A549 (cell line): ENCODE results near the gene C16orf92. TPM values are rescaled to one million over a fixed set of nuclear protein-coding genes. Genes with fewer than 3 reads are reported as not detected.
"Not testable (repeated sequence)": the region's sequence is repeated elsewhere in the genome, so short reads cannot be mapped to it uniquely, and the experiment has no call there.

Source experiments
- ATAC-seq, 2 experiments: fragments of 200-7000 bp in 1 of 2; fragments of >200 bp in 1 of 2; cut with Nextera tagmentation in 1 of 2; cut with Tn5 transposase in 1 of 2; 3 replicates each; pipeline versions ENCODE4 v1.8.0 to v1.9.1; 2018 to 2020; ENCODE audit warnings: mild to moderate bottlenecking in 1 of 2, moderate library complexity in 1 of 2
- CTCF ChIA-PET: fragments of 300-600 bp; sonication (Branson Sonifier 250); formaldehyde crosslinking; extraction: SDS; loops from one replicate; lab custom pipeline; 2021; ENCODE audit warnings: antibody characterized with exemption, inconsistent platforms; lab: Yijun Ruan, JAX
- POLR2A ChIA-PET: fragments of 350-600 bp; formaldehyde crosslinking; extraction: SDS; loops from one replicate; lab custom pipeline; 2021; ENCODE audit warnings: antibody characterized with exemption, inconsistent platforms; lab: Yijun Ruan, JAX
- DNase-seq, 2 experiments: peaks; one replicate each; pipeline versions ENCODE4 v3.0.0 to v3.0.0-alpha.2; 2011 to 2016; ENCODE audit warnings: low read depth in 1 of 2, low spot score in 1 of 2
- FAIRE-seq: peaks from 2 replicates; lab custom pipeline; 2011; peaks lifted over from hg19 to GRCh38; lab: Jason Lieb, UNC
- H3K27ac ChIP-seq, 2 experiments: fragments of >200 bp; sonication (Bioruptor Twin); formaldehyde crosslinking; 3 replicates each; pipeline ENCODE4 v1.5.1; 2016 to 2017
- H3K4me1 ChIP-seq: fragments of >200 bp; sonication (Bioruptor Twin); formaldehyde crosslinking; 3 replicates; pipeline ENCODE4 v1.6.1; 2016
- H3K4me2 ChIP-seq: fragments of >200 bp; sonication (Bioruptor Twin); formaldehyde crosslinking; 3 replicates; pipeline ENCODE4 v1.6.1; 2016
- H3K4me3 ChIP-seq: fragments of >200 bp; sonication (Bioruptor Twin); formaldehyde crosslinking; 3 replicates; pipeline ENCODE4 v1.5.1; 2016
- H3K9me3 ChIP-seq: fragments of >200 bp; sonication (Bioruptor Twin); formaldehyde crosslinking; 3 replicates; pipeline ENCODE4 v1.6.1; 2016
- BCL3 ChIP-seq: fragments of >200 bp; sonication (Bioruptor Twin); formaldehyde crosslinking; IDR thresholded peaks from 3 replicates; pipeline ENCODE4 v1.6.1; 2016
- CBX2 ChIP-seq: fragments of 200-600 bp; sonication (generic); IDR thresholded peaks from 2 replicates; pipeline ENCODE4 v1.6.1; 2016; ENCODE audit warnings: low read depth, mild to moderate bottlenecking, borderline replicate concordance
- CBX8 ChIP-seq: fragments of 200-600 bp; sonication (generic); IDR thresholded peaks from 2 replicates; pipeline ENCODE4 v1.6.1; 2016
- CEBPB ChIP-seq, 2 experiments: fragments of >200 bp in 1 of 2; sonication (Bioruptor Twin) in 1 of 2; formaldehyde crosslinking in 1 of 2; IDR thresholded peaks; 2 replicates each; pipeline ENCODE4 v1.6.1; 2012 to 2016
- CHD2 ChIP-seq: fragments of 150-350 bp; IDR thresholded peaks from 2 replicates; pipeline ENCODE4 v1.6.1; 2014; ENCODE audit warnings: low read length; ENCODE audit not compliant: partially characterized antibody
- CTCF ChIP-seq: fragments of >200 bp; sonication (Bioruptor Twin); formaldehyde crosslinking; IDR thresholded peaks from 3 replicates; pipeline ENCODE4 v1.5.1; 2016
- E2F6 ChIP-seq: IDR thresholded peaks from 2 replicates; pipeline ENCODE4 v1.6.1; 2012; ENCODE audit warnings: low read depth, borderline replicate concordance
- EP300 ChIP-seq, 2 experiments: fragments of >200 bp; sonication (Bioruptor Twin); formaldehyde crosslinking; IDR thresholded peaks; 2 replicates in 1 of 2; 3 replicates in 1 of 2; pipeline ENCODE4 v1.6.1; 2016 to 2017
- ESRRA ChIP-seq: fragments of 150-350 bp; IDR thresholded peaks from 2 replicates; pipeline ENCODE4 v1.6.1; 2014; ENCODE audit warnings: mild to moderate bottlenecking, low read length, borderline replicate concordance
- HES2 ChIP-seq: fragments of >200 bp; sonication (Bioruptor Twin); formaldehyde crosslinking; IDR thresholded peaks from 2 replicates; pipeline ENCODE4 v1.6.1; 2016
- HOXB13 ChIP-seq: fragments of 250-450 bp; sonication (Bioruptor Pico); IDR thresholded peaks from 2 replicates; pipeline ENCODE4 v1.5.0; 2020; ENCODE audit warnings: low read depth, mild to moderate bottlenecking, moderate library complexity
- KDM1A ChIP-seq: fragments of 200-600 bp; sonication (generic); IDR thresholded peaks from 2 replicates; pipeline ENCODE4 v1.6.1; 2016; ENCODE audit warnings: low read depth, mild to moderate bottlenecking
- MAX ChIP-seq: IDR thresholded peaks from 2 replicates; pipeline ENCODE4 v1.6.1; 2012
- PBX3 ChIP-seq: IDR thresholded peaks from 2 replicates; pipeline ENCODE4 v1.6.1; 2012
- RARB ChIP-seq: fragments of 250-450 bp; sonication (Bioruptor Pico); IDR thresholded peaks from 2 replicates; pipeline ENCODE4 v1.8.0; 2021; ENCODE audit warnings: mild to moderate bottlenecking, moderate library complexity
- RCOR1 ChIP-seq: fragments of 150-350 bp; IDR thresholded peaks from 2 replicates; pipeline ENCODE4 v1.6.1; 2014; ENCODE audit warnings: antibody characterized with exemption, low read length, low read depth
- RFX5 ChIP-seq: fragments of 450-650 bp; IDR thresholded peaks from 2 replicates; pipeline ENCODE4 v1.7.1; 2014; ENCODE audit warnings: antibody characterized with exemption, mild to moderate bottlenecking, moderate library complexity
- TFCP2L1 ChIP-seq: fragments of 250-450 bp; sonication (Bioruptor Pico); IDR thresholded peaks from 2 replicates; pipeline ENCODE4 v1.5.0; 2021; ENCODE audit warnings: mild to moderate bottlenecking
- ZNF302 ChIP-seq: fragments of 250-450 bp; sonication (Bioruptor Pico); IDR thresholded peaks from 2 replicates; pipeline ENCODE4 v1.9.0; 2021; ENCODE audit warnings: inconsistent platforms, mild to moderate bottlenecking, moderate library complexity
- ZSCAN20 ChIP-seq: fragments of 250-450 bp; sonication (Bioruptor Pico); IDR thresholded peaks from 2 replicates; pipeline ENCODE4 v1.8.0; 2022; ENCODE audit warnings: mild to moderate bottlenecking, moderate library complexity
- WGBS: methylation state at CpG from one replicate; pipeline ENCODE4 v1.1.6; 2017; ENCODE audit errors: missing lambda C conversion rate; 5-methylcytosine and 5-hydroxymethylcytosine counted together
- polyA plus RNA-seq, 4 experiments: library from polyadenylated mRNA; depleted of rRNA in 3 of 4; stranded (reverse); fragments of >200 nt; fragmentation: RNase III in 1 of 4; extraction: RNeasy Plus Mini Kit Qiagen cat#74134 plus additional on column Dnase treatment in 1 of 4; gene quantifications; 2 replicates in 3 of 4; 3 replicates in 1 of 4; pipeline ENCODE4 v1.2.3, GENCODE V29; 2011 to 2017

C16orf92 gene
- polyA plus RNA-seq, 2 of the 4 experiments (the other 2 are of a cell fraction) = not detected

- ATAC-seq, FAIRE-seq, H3K4me3 ChIP-seq, H3K9me3 ChIP-seq, H3K4me2 ChIP-seq, H3K4me1 ChIP-seq, DNase-seq, POLR2A ChIA-PET, H3K27ac ChIP-seq: not testable (repeated sequence)
- CTCF ChIA-PET = interaction anchor here (0.8 to 1.5 kb wide), 7 partner anchors 8 to 208 kb away, joined by 3 to 6 read pairs (median 4); partner anchors contain the start of gene C16orf92
- WGBS = 89% methylated on average over 7 of the region's 7 CpGs
Observed at GRCh38 chr16:30015450-30015849, 7.5 kb upstream of the C16orf92 start.

GRCh38 chr16:30016555-30017276 lies 6.3 kb upstream of the C16orf92 start:
- CTCF ChIA-PET = interaction anchor here (0.6 to 4.1 kb wide), 5 partner anchors 11 to 201 kb away, joined by 3 to 26 read pairs (median 3); partner anchors contain the start of genes PAGR1 and TMEM219

More at GRCh38 chr16:30016555-30017276, 6.3 kb upstream of the C16orf92 start:
- Histone ChIP-seq H3K4me3 (no peak overlapping the region), H3K9me3 (no peaks in the 10 kb centered on the region), H3K27ac (no peak overlapping the region), H3K4me1 (no peaks in the 10 kb centered on the region), H3K4me2 (no peak overlapping the region)
- 54% methylated on average over 8 of the region's 8 CpGs for WGBS
- ATAC-seq (no peak), DNase-seq (no peak), FAIRE-seq (no peak)
- POLR2A ChIA-PET = no interaction called here
- TF ChIP-seq RFX5 = no peak
- no peak for TF ChIP-seq ZNF302 (CRISPR knock-in tag)
- no peak for TF ChIP-seq EP300 (IDR thresholded peaks at IDR 0.05)
- TF ChIP-seq CBX2 = no peak
- no peak for TF ChIP-seq TFCP2L1 (CRISPR knock-in tag)
- no peak for TF ChIP-seq CHD2
- TF ChIP-seq RARB (CRISPR knock-in tag) = no peak
- TF ChIP-seq ZSCAN20 = no peak
- no peak for TF ChIP-seq KDM1A
- no peak for TF ChIP-seq E2F6
- TF ChIP-seq HOXB13 (CRISPR knock-in tag) = no peak
- no peak for TF ChIP-seq CEBPB (IDR thresholded peaks at IDR 0.05)
- no peak for TF ChIP-seq MAX
- no peak for TF ChIP-seq BCL3
- no peak for TF ChIP-seq CBX8
- TF ChIP-seq CTCF = no peak
- TF ChIP-seq RCOR1 = no peak
- TF ChIP-seq HES2 = no peak
- TF ChIP-seq PBX3 = no peak
- no peak for TF ChIP-seq ESRRA
